HCT116 (cell line): ENCODE measurements around the gene RECQL5. TPM values are rescaled to one million over a fixed set of nuclear protein-coding genes. Genes with fewer than 3 reads are reported as not detected.

Experiments used
- ATAC-seq: fragments of 200-7000 bp; cut with Tn5 transposase; 2 replicates; pipeline ENCODE4 v1.9.1; 2020; ENCODE audit warnings: mild to moderate bottlenecking, moderate library complexity
- BruUV-seq: library from RNA; stranded (reverse); fragments of 400-500 nt; replicated peaks from 2 replicates; lab custom pipeline; 2021; lab: Mats Ljungman, UMichigan
- CTCF ChIA-PET: fragments of 300-600 bp; sonication (Branson Sonifier 250); formaldehyde crosslinking; loops from one replicate; lab custom pipeline; 2021; ENCODE audit warnings: antibody characterized with exemption; lab: Charles Lee
- POLR2A ChIA-PET: fragments of 300-600, 350-600 bp; sonication (Branson Sonifier 250); formaldehyde crosslinking; loops from one replicate; lab custom pipeline; 2021; ENCODE audit warnings: antibody characterized with exemption; lab: Charles Lee
- RAD21 ChIA-PET, 2 experiments: fragments of 300-600 bp; sonication (Branson Sonifier 250); formaldehyde crosslinking; loops; one replicate each; lab custom pipeline; 2023; ENCODE audit warnings: low total read pairs in 2 of 2; ENCODE audit not compliant: uncharacterized antibody in 2 of 2, unreplicated experiment in 2 of 2, low non-redundant PET in 1 of 2; lab: Charles Lee
- DNase-seq: peaks from one replicate; pipeline ENCODE4 v3.0.0-alpha.2; 2010; ENCODE audit warnings: low read depth, low spot score
- H2AFZ ChIP-seq: fragments of 200-600 bp; shearing (Covaris generic), sonication (generic); 2 replicates; pipeline ENCODE4 v1.6.1; 2017; ENCODE audit warnings: low read depth, mixed run types, mixed read lengths, antibody characterized with exemption, low read length; ENCODE audit not compliant: poor library complexity, severe bottlenecking
- H3K27ac ChIP-seq: 2 replicates; pipeline ENCODE4 v1.5.1; 2012; ENCODE audit warnings: low read depth, low read length
- H3K27me3 ChIP-seq: fragments of 200-600 bp; sonication (generic); 2 replicates; pipeline ENCODE4 v1.6.1; 2016; ENCODE audit warnings: mixed run types, low read length, mixed read lengths; ENCODE audit not compliant: insufficient read depth
- H3K36me3 ChIP-seq, 2 experiments: fragments of 200-500 bp in 1 of 2; fragments of 200-600 bp in 1 of 2; sonication (Bioruptor generic) in 1 of 2; sonication (generic) in 1 of 2; 2 replicates each; pipeline versions ENCODE4 v1.5.1 to v1.6.1; 2014 to 2016; ENCODE audit warnings: low read length in 2 of 2, inconsistent platforms in 1 of 2, mixed read lengths in 1 of 2, mixed run types in 1 of 2; ENCODE audit not compliant: insufficient read depth in 2 of 2, control insufficient read depth in 1 of 2
- H3K4me1 ChIP-seq, 2 experiments: fragments of 200-600 bp in 1 of 2; sonication (generic) in 1 of 2; 2 replicates each; pipeline versions ENCODE4 v1.5.1 to v1.6.1; 2012 to 2017; ENCODE audit warnings: low read length in 2 of 2, inconsistent platforms in 1 of 2, mild to moderate bottlenecking in 1 of 2, mixed read lengths in 1 of 2, mixed run types in 1 of 2, moderate library complexity in 1 of 2; ENCODE audit not compliant: insufficient read depth in 2 of 2, control insufficient read depth in 1 of 2
- H3K4me2 ChIP-seq: fragments of 200-600 bp; sonication (generic); 2 replicates; pipeline ENCODE4 v1.6.1; 2017; ENCODE audit warnings: mixed run types, low read length, mixed read lengths
- H3K4me3 ChIP-seq, 2 experiments: fragments of 200-600 bp in 1 of 2; sonication (generic) in 1 of 2; replicated peaks in 1 of 2; 2 replicates each; pipeline ENCODE4 v1.5.1; 2011 to 2016; ENCODE audit warnings: low read length in 2 of 2, control low read depth in 1 of 2, low read depth in 1 of 2, mild to moderate bottlenecking in 1 of 2, mixed read lengths in 1 of 2, mixed run types in 1 of 2
- H3K79me2 ChIP-seq: fragments of 200-600 bp; sonication (generic); 2 replicates; pipeline ENCODE4 v1.6.1; 2017; ENCODE audit warnings: mild to moderate bottlenecking, mixed run types, low read length, moderate library complexity, mixed read lengths; ENCODE audit not compliant: insufficient read depth
- H3K9ac ChIP-seq: fragments of 200-600 bp; sonication (generic); 2 replicates; pipeline ENCODE4 v1.6.1; 2016; ENCODE audit warnings: low read length, mixed read lengths
- H3K9me2 ChIP-seq: fragments of 200-600 bp; sonication (generic), shearing (Covaris generic); 2 replicates; pipeline ENCODE4 v1.6.1; 2017; ENCODE audit warnings: mixed run types, mild to moderate bottlenecking, moderate library complexity; ENCODE audit not compliant: insufficient read depth
- H3K9me3 ChIP-seq, 2 experiments: fragments of 200-500 bp in 1 of 2; fragments of 200-600 bp in 1 of 2; sonication (Bioruptor generic) in 1 of 2; sonication (generic) in 1 of 2; 2 replicates each; pipeline ENCODE4 v1.6.1; 2014 to 2017; ENCODE audit warnings: low read length in 2 of 2, mixed read lengths in 2 of 2, inconsistent platforms in 1 of 2, low read depth in 1 of 2, mild to moderate bottlenecking in 1 of 2, mixed run types in 1 of 2, moderate library complexity in 1 of 2; ENCODE audit not compliant: control insufficient read depth in 1 of 2, insufficient read depth in 1 of 2
- H4K20me1 ChIP-seq: fragments of 200-600 bp; sonication (generic), shearing (Covaris generic); 2 replicates; pipeline ENCODE4 v1.6.1; 2017; ENCODE audit warnings: mixed run types, mild to moderate bottlenecking, moderate library complexity; ENCODE audit not compliant: insufficient read depth
- CEBPB ChIP-seq: IDR thresholded peaks from 2 replicates; pipeline ENCODE4 v1.6.1; 2012; ENCODE audit warnings: low read depth
- CTCF ChIP-seq, 3 experiments: fragments of 200-600 bp in 1 of 3; sonication (generic) in 1 of 3; IDR thresholded peaks in 2 of 3; conservative IDR thresholded peaks in 1 of 3; 2 replicates each; pipeline ENCODE4 v1.5.1; 2012 to 2017; ENCODE audit warnings: low read depth in 2 of 3, low read length in 2 of 3, antibody characterized with exemption in 1 of 3, borderline replicate concordance in 1 of 3, control low read depth in 1 of 3, mild to moderate bottlenecking in 1 of 3, mixed read lengths in 1 of 3, mixed run types in 1 of 3, moderate library complexity in 1 of 3; ENCODE audit not compliant: insufficient read depth in 1 of 3
- ELF1 ChIP-seq: IDR thresholded peaks from 2 replicates; pipeline ENCODE4 v1.6.1; 2012; ENCODE audit warnings: low read depth, borderline replicate concordance
- EZH2 ChIP-seq: fragments of 200-600 bp; sonication (generic); IDR thresholded peaks from 2 replicates; pipeline ENCODE4 v1.6.1; 2017; ENCODE audit warnings: antibody characterized with exemption, mixed run types
- POLR2AphosphoS5 ChIP-seq: IDR thresholded peaks from 2 replicates; pipeline ENCODE4 v1.6.1; 2011; ENCODE audit warnings: mild to moderate bottlenecking, low read depth, low read length, moderate library complexity
- SRF ChIP-seq: IDR thresholded peaks from 2 replicates; pipeline ENCODE4 v1.6.1; 2012; ENCODE audit warnings: low read depth
- YY1 ChIP-seq: IDR thresholded peaks from 2 replicates; pipeline ENCODE4 v1.6.1; 2011; ENCODE audit warnings: low read length, low read depth, moderate library complexity, mild to moderate bottlenecking; ENCODE audit not compliant: insufficient replicate concordance; ENCODE audit errors: extremely low read depth
- intact Hi-C: fragments of 100-400 bp; cut with micrococcal nuclease; formaldehyde crosslinking; loops from 2 replicates; pipeline ENCODE4 v1.10.0; 2022
- total RNA-seq: library from RNA; stranded (reverse); gene quantifications from one replicate; pipeline ENCODE4 v1.2.1, GENCODE V29; 2021; ENCODE audit not compliant: unreplicated experiment
- TF ChIP-seq, protein P1 (sequence below): IDR thresholded peaks from 2 replicates; pipeline ENCODE4 v1.6.1; 2012

The RECQL5 gene
- total RNA-seq, 1 experiment from 2014 or later = 83.3 TPM

DNA sequence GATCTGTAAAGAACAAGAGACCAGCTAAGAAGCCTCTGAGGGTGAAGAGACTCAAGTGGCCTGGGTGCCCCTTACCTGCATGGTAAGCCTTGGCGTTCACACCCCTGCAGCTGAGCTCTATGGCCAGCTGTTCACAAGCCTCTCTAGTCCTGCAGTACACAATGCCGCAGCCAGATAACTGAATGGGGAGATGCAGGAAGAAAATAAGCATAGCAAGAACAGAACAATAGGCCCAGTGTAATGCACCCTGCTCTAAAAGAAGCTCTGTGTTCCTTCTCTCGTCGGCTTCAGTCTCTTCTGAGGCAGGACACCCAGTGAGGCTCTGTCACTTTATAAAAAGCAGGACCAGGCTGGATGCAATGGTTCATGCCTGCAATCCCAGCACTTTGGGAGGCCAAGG, 5.4 kb downstream of the RECQL5 start (continued):
- TF ChIP-seq SRF = no peak
- TF ChIP-seq, all 23 proteins: peak for 0

DNA sequence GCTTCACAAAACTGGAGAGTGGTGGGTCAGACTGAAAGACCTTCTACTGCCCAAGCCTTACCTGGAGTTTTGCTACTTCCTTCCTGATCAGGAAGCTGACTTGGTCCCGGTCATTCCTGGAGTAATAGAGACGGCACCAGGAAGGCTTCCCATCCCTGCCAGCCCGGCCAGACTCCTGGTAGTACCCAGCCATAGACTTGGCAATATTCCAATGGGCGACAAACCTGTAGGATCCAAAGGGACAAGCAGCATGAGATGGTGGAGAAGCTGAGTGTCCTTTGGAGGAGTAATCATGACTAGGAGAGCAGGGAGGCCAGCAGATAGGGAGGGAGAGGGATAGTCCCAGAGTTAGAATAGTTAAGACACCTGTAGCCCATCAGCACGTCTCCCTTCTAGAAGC, 8.7 kb downstream of the RECQL5 start:
- intact Hi-C loops = no loop called here
- POLR2A ChIA-PET = interaction anchor here (1.1 to 1.7 kb wide), 2 partner anchors 49 to 122 kb away, joined by 3 to 5 read pairs; a partner anchor contains a TSS
- TF ChIP-seq YY1 (no peak), ELF1 (no peak), POLR2AphosphoS5 (no peak), CTCF (IDR thresholded peaks at IDR 0.05 in 2 of 3, conservative IDR thresholded peaks at IDR 0.05 in 1 of 3; ENCODE audit: borderline replicate concordance in 1 of 3, insufficient read depth in 1 of 3, low read depth in 2 of 3, low read length in 2 of 3) (no peak), CEBPB (no peak), SRF (no peak), EZH2 (no peak)
- TF ChIP-seq, protein P1, sequence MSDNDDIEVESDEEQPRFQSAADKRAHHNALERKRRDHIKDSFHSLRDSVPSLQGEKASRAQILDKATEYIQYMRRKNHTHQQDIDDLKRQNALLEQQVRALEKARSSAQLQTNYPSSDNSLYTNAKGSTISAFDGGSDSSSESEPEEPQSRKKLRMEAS = no peak
- Histone ChIP-seq H3K27me3 (no peaks in the 10 kb centered on the region), H3K36me3 (peaks cover 16 to 34% of the 10 kb centered on the region in 2 experiments; a peak in 2 of 4 replicates), H3K9me3 (no peaks in the 10 kb centered on the region), H4K20me1 (no peaks in the 10 kb centered on the region), H3K27ac (no peak overlapping the region), H3K79me2 (no peaks in the 10 kb centered on the region), H3K4me3 (no peak overlapping the region), H3K9ac (no peak overlapping the region), H2AFZ (no peak overlapping the region), H3K4me2 (no peak overlapping the region), H3K9me2 (no peaks in the 10 kb centered on the region), H3K4me1 (no peaks in the 10 kb centered on the region)
- no TSS peak for BruUV-seq
- ATAC-seq (no peak), DNase-seq (no peak)
- RAD21 ChIA-PET = interaction anchor here in 1 of 2 experiments (0.9 kb wide), 1 partner anchor 25 kb away, joined by 3 read pairs; the partner anchor contains the start of gene SMIM5
- CTCF ChIA-PET = interaction anchor here (1.0 to 3.4 kb wide), 2 partner anchors 12 to 25 kb away, joined by 3 to 20 read pairs; partner anchors contain the start of gene SMIM5
